ENCODE measurements around the gene IGFN1. TPM values are rescaled to one million over a fixed set of nuclear protein-coding genes. Genes with fewer than 3 reads are reported as not detected.

The IGFN1 gene
- total and polyA plus RNA-seq, 2 experiments from 2014 or later = not detected

DNA sequence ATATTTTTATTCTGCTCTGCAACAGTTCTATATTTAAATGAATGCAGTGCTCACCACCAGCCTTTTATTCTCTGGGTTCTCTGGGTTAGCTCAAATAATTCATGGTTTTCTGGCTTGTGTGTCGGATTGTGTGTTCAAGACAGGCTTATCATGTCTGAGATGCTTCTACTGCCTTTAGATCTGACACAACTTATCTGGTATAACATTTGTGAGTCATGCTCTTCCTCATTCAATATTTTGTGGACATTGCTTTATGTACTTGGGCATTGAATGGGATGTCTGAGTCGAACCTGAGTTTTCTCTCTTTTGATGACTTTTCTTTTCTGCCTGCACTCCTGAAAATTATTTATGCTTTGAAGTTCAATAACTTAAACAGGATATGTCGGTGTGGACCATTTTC is 75.1 kb downstream of the IGFN1 start (continued):
- TF ChIP-seq, protein P1, sequence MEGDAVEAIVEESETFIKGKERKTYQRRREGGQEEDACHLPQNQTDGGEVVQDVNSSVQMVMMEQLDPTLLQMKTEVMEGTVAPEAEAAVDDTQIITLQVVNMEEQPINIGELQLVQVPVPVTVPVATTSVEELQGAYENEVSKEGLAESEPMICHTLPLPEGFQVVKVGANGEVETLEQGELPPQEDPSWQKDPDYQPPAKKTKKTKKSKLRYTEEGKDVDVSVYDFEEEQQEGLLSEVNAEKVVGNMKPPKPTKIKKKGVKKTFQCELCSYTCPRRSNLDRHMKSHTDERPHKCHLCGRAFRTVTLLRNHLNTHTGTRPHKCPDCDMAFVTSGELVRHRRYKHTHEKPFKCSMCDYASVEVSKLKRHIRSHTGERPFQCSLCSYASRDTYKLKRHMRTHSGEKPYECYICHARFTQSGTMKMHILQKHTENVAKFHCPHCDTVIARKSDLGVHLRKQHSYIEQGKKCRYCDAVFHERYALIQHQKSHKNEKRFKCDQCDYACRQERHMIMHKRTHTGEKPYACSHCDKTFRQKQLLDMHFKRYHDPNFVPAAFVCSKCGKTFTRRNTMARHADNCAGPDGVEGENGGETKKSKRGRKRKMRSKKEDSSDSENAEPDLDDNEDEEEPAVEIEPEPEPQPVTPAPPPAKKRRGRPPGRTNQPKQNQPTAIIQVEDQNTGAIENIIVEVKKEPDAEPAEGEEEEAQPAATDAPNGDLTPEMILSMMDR (conservative IDR thresholded peaks at IDR 0.05; ENCODE audit: low read depth in 2 of 2) = no peak
- TF ChIP-seq ZNF331 (CRISPR knock-in tag; IDR thresholded peaks at IDR 0.05; ENCODE audit: low read depth) = no peak

DNA sequence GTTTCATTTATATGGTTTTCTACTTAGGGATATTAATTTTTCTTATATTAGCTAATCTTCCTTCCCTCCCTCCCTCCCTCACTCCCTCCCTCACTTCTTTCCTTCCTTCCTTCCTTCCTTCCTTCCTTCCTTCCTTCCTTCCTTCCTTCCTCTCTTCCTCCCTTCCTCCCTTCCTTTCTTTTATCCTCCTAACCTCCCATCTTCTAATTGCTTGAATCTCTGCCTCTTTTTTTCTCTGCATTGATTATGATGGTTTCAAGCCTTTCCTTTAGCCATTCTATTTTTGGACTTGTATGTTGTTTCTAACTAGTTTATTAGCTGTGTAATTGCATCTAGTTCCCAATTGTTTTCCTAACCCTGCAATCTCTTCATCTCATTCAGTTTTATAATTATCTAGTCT is 75.7 kb downstream of the IGFN1 start:
- DNase-seq (ENCODE audit: low spot score) (no peak), ATAC-seq (no peak)
- Histone ChIP-seq H3K36me3 (ENCODE audit: insufficient read depth) (no peaks in the 10 kb centered on the region), H3K4me1 (ENCODE audit: insufficient read depth) (no peaks in the 10 kb centered on the region), H3K79me2 (replicated peaks; ENCODE audit: insufficient read depth) (no peaks in the 10 kb centered on the region), H3K27ac (ENCODE audit: low read depth) (no peak overlapping the region), H4K20me1 (replicated peaks; ENCODE audit: insufficient read depth) (no peaks in the 10 kb centered on the region), H3K4me2 (no peak overlapping the region), H3K9me2 (ENCODE audit: insufficient read depth) (no peaks in the 10 kb centered on the region), H3K4me3 (no peak overlapping the region), H3K27me3 (ENCODE audit: insufficient read depth) (no peaks in the 10 kb centered on the region), H3F3A (replicated peaks; ENCODE audit: low read depth) (no peaks in the 10 kb centered on the region), H2AFZ (no peak overlapping the region)
- Mint-ChIP-seq H3K4me3 (no peak overlapping the region), H3K4me1 (no peaks in the 10 kb centered on the region; the same call in 2 of the 3 replicates), H3K27ac (no peak overlapping the region), H3K36me3 (ENCODE audit: low read depth) (no peaks in the 10 kb centered on the region; the same call in 2 of the 3 replicates), H3K9me3 (no peaks in the 10 kb centered on the region), H3K27me3 (ENCODE audit: insufficient read depth, low read depth, poor library complexity) (peaks cover 2% of the 10 kb centered on the region)
- TF ChIP-seq ZNF331 (CRISPR knock-in tag; IDR thresholded peaks at IDR 0.05; ENCODE audit: low read depth) = no peak
- TF ChIP-seq, protein P2, sequence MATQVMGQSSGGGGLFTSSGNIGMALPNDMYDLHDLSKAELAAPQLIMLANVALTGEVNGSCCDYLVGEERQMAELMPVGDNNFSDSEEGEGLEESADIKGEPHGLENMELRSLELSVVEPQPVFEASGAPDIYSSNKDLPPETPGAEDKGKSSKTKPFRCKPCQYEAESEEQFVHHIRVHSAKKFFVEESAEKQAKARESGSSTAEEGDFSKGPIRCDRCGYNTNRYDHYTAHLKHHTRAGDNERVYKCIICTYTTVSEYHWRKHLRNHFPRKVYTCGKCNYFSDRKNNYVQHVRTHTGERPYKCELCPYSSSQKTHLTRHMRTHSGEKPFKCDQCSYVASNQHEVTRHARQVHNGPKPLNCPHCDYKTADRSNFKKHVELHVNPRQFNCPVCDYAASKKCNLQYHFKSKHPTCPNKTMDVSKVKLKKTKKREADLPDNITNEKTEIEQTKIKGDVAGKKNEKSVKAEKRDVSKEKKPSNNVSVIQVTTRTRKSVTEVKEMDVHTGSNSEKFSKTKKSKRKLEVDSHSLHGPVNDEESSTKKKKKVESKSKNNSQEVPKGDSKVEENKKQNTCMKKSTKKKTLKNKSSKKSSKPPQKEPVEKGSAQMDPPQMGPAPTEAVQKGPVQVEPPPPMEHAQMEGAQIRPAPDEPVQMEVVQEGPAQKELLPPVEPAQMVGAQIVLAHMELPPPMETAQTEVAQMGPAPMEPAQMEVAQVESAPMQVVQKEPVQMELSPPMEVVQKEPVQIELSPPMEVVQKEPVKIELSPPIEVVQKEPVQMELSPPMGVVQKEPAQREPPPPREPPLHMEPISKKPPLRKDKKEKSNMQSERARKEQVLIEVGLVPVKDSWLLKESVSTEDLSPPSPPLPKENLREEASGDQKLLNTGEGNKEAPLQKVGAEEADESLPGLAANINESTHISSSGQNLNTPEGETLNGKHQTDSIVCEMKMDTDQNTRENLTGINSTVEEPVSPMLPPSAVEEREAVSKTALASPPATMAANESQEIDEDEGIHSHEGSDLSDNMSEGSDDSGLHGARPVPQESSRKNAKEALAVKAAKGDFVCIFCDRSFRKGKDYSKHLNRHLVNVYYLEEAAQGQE (IDR thresholded peaks at IDR 0.05; ENCODE audit: unreplicated experiment) = no peak
- no peak for TF ChIP-seq NANOG (IDR thresholded peaks at IDR 0.05; ENCODE audit: borderline replicate concordance)
- TF ChIP-seq CREB1 (CRISPR knock-in tag; IDR thresholded peaks at IDR 0.05; ENCODE audit: low read depth) = no peak
- TF ChIP-seq JUNB (IDR thresholded peaks at IDR 0.05; ENCODE audit: unreplicated experiment) = no peak
- TF ChIP-seq EZH2phosphoT487 (IDR thresholded peaks at IDR 0.05; ENCODE audit: unreplicated experiment) = no peak
- TF ChIP-seq STAT1 (IDR thresholded peaks at IDR 0.05; ENCODE audit: unreplicated experiment) = no peak
- no peak for TF ChIP-seq POLR2AphosphoS5 (IDR thresholded peaks at IDR 0.05; ENCODE audit: low read depth)
- no peak for TF ChIP-seq ZNF114 (CRISPR knock-in tag; IDR thresholded peaks at IDR 0.05)
